GM19240 (cell line): ENCODE measurements around the gene BEND5.

ENCODE experiments used
- DNase-seq: peaks from one replicate; pipeline ENCODE4 v3.0.0; 2011; ENCODE audit warnings: low spot score; ENCODE audit not compliant: insufficient read length

The BEND5 gene

DNA sequence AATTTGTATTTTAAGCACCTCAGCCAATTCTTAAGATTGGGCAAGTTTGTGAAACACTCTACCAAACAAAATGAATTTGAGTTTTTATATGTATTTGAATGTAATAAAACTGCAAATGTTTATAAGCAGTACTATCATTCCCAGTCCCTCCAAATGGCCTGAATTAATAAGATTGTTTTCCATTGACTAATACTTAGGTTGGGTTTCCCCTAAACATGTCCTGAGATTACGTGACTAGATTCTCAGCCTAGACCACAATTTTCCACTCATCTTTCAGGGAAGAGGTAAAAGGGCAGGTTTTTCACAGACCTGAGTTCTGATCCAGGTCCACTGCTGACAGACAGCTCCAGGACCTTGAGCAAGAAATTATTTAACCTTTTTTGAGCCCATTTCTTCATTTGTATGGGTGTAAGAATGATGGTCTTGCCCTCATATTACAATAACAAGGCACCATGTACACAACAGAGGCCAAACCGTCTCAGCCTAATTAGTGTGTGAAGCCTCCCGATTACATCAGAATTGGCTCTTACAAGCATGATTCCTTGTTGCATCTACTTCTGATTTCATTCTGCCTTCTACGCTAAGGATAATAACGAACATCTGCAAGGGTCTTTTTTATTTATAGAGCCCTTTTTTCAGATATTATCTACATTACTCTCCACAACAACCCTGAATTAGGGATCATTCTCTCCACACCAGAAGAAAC lies 51.2 kb downstream of the BEND5 start:
- no peak for DNase-seq

- no peak for DNase-seq
Measured at GRCh38 chr1:48720929-48721328, 55.8 kb downstream of the BEND5 start.

DNA sequence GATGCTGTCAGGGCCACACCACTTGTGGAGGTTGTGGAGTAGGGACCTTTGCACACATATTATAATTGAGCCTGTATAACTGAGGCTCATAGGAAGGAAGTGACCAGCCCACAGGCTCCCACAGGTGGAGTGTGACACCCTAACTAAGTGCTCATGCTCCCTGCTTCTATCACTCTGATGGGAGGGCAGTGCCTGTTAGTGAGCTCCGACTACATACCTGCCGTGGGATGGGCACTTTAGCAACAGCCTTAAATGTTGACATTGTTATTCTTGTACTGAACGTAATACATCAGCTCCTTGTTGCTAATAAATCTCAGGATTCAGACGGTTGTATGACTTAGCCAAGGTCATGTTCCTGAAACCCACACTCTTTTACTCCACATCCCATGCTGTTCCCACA lies 58.0 kb downstream of the BEND5 start:
- no peak for DNase-seq

DNA sequence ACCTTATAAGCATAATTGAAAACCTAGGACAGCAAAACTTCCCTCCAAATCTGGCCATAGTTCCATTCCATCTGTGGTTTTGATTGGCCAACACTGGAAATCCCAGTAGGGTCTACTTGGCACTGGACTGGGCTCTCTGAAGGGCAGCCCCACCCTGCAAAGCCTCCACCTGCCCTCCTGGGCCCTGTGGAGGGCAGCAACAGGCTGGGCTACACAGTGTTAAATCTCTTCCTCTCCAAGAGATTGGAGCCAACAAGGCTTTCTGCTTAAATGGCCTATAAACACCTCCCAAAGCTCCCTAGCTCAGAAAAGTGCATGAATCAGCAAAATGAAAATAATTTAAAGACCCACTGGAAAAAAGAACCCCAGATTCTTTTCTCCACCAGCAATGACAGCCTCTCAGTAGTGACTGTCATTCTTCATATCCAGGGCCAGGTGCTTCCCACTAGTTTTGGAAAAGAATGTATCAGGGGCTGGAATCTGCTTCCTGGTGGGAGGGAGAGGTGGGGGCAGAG lies 58.5 kb downstream of the BEND5 start:
- DNase-seq = no peak

DNA sequence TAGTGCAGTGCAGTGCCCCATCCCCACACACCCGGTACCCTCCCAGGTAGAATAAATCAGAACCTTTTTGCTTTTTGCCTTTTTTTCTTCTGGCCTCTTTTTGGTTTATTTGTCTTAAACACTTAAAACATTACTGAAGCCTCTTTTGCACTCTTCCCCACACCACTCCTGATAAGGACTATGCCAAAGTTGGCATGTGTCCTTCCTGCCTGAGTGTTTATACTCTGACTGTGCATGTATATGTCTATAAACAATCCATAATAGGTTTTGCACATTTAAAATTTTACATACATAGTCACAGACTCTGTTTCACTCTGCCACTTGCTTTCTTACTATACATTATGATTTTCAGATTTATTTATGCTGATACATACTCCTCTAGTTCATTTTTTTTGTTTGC lies 59.6 kb downstream of the BEND5 start:
- DNase-seq = no peak

DNA sequence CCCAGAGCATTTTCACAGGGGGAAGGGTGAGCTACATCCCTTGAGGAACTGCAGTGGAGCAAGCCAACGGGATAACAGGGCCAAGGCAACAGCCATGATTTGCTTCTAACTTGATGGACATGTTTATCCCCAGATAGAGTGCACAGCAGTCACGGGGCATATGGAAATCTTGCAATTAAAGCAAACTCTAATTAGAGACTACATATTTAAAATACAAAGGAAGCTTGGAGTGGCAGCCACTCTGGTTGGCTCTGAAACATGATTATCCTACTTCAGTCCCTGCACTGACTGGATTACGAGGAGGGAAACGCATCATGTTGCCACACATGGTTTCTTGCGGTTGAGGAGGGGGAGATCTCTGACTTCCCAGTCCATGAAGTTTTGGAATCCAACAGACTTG lies 60.8 kb downstream of the BEND5 start:
- DNase-seq = no peak

DNA sequence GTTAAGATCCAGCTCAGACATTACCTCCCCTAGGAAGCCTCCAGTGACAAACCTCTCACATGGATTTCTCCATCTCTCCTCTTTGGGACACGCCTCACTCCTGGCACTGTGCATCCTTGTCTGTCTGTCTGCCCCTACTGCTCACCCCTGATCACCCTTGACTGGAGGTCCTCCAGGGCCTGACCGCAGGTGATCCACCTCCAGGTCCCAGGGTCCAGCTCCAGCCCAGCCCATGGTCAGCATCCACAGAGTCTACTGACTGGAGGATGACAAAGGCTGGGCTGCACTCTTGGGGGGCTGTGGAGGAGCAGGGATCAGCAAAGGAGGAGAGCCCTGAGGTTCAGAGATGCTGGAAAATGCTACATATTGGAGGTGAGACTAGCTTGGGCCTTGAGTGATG lies 65.8 kb downstream of the BEND5 start:
- DNase-seq = no peak

DNA sequence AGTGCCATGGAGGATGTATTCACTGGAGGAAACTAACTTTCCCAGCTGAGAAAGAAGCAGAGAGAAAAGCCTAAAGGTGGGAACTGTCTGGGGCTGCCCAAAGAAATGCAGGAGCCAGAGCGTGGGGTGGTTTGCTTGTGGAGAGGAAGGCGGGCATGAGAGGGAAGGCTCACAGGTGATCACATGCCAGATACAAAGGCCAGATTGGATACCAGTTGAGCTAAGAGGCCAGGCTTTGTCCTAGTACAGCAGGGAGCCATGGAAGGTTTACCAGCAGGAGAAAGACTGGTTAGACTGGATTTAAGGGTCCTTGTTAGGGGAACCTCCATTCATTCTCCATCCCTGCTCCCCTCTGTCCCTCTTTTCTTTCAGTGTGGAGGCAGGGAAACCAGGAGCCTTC lies 66.4 kb downstream of the BEND5 start:
- DNase-seq = no peak

DNA sequence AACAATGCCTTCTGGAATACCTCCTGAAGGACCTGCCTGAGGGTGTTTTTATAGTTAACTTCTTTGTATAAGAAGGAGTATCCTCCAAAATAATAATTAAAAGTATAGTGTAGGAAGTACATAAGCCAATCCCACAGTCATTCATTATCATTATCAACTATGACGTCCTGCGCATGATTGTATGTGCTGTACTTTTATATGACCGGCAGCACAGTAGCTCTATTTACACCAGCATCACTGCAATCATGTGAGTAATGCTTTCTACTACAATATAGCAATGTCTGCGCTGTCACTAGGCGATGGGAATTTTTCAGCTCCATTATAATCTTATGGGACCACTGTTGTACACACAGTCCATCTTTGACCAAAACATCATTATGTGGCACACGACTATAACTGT lies 72.0 kb downstream of the BEND5 start:
- no peak for DNase-seq

- no peak for DNase-seq
Measured at GRCh38 chr1:48701445-48701844, 75.2 kb downstream of the BEND5 start.

DNA sequence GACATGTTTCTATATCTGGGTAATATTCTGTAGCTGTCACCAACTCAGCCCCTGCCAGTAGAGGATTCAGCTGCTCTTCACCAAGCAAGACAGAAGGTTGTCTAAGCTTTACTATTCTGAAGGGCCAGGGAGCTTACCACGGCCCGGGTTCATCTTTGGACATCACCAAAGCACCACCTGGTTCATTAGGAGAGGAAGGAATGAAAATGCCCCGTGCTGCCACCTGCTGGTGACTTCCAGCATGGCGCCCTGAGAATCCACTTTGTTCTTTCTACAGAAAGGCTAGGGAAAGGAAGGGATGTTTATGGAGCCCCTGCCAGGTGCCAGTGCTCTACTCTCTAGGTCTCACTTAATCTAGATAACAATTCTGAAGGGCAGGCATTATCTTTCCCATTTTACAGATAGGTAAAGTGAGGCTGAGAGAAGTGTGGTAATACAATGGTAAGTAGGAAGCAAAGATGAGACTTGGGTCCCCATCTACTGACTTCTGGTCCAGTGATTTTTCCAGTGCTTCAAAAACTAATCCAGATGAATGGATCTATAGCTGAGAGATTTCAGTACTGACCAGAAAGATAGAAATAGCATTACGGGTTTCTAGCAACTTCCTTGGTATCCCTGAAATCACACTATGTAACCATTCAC lies 79.5 kb downstream of the BEND5 start:
- DNase-seq = peak; percentile 30

DNA sequence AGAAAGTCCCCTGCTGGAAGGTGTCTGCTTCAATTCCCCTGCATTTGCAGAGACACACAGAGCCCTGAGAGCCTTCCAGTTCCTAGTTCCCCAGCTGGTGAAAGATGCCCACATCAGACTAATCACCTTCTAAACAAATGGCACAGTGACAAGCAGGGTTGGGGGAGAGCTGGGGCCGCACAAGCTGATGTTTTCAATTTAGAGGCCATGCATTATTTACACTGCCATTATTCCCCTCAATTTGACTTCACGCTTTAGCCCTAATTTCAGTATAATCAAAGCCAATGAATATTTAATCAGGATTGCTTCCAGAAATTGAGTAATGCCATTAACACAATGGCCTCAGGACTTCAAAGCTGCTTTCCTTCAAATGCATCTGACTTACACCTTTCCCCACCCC lies 81.5 kb downstream of the BEND5 start:
- no peak for DNase-seq

DNA sequence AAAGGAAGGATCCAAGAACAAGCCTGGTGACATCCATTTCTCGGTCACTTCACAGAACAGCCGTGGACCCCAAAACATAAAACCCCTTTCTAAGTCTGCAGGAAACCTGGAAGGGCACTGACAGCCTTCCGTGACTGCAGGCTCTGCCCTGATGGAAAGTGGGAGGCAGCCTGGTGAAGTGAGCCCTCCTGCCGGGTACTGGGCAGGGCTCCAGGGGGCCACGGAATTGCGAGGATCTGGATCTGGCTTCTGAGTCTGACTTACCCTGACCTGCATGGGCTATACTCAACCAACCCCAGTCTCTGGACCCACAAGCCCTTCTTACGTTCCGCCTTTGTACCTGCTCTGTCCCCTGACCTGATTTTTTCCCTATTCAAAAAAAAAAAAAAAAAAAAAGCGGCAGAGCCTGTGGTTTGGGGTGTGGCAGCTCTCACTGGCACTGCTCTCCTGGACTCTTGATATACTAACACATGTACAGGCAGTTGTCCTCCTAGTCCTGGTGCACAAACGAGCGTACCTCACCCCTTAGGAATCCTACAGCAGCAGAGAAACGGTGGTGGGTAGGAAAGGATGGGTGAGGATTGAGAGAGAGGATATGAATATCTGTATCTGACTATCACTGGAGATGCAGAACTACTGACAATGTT lies 82.9 kb downstream of the BEND5 start:
- DNase-seq = no peak

DNA sequence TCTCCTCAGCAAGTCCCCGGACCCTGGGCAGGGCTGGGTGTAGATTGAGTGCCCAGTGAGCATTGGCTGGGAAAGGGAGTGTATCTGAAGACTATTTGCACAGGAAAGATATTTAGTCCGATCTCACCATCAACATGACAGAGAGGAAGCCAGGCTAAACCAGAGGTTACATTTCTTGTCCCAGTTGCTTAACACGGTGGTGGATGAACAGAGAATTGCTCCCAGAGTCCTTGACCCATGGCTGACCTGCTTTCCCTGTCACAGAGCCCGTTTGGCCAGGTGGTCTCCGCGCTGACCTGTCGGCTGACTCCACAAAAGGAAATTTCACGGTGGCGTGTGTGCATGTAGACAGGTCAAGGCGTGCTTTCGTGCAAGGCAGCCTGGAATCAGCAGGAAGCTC lies 83.5 kb downstream of the BEND5 start:
- no peak for DNase-seq

- no peak for DNase-seq
Measured at GRCh38 chr1:48692235-48692634, 84.5 kb downstream of the BEND5 start.

DNA sequence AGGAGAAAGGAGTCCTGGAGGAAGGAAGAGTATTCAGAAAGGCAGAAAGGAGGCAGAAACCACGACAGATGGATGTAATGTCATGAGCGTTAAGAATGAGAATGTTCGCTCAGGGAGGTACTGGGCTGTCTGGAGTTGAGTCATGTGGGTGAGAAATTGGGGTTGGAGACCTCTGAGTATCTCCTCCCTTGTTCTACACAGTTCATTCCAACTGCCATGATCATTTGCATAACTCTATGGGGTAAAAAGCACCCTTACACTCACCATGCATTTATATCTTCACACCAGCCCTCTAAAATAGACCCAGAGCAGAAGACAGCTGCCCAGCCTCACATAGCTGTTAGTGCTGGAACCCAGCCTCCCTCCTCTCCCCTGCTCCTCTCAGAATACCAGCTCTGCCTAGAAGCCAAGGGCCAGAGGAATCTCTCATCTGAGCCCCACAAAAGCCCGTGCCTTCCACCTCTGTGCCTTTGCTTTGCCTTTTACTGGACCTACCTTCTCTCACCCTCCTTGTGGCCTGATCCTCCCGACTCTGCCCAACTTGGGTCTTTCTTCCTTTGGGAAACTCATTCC lies 85.2 kb downstream of the BEND5 start:
- no peak for DNase-seq

DNA sequence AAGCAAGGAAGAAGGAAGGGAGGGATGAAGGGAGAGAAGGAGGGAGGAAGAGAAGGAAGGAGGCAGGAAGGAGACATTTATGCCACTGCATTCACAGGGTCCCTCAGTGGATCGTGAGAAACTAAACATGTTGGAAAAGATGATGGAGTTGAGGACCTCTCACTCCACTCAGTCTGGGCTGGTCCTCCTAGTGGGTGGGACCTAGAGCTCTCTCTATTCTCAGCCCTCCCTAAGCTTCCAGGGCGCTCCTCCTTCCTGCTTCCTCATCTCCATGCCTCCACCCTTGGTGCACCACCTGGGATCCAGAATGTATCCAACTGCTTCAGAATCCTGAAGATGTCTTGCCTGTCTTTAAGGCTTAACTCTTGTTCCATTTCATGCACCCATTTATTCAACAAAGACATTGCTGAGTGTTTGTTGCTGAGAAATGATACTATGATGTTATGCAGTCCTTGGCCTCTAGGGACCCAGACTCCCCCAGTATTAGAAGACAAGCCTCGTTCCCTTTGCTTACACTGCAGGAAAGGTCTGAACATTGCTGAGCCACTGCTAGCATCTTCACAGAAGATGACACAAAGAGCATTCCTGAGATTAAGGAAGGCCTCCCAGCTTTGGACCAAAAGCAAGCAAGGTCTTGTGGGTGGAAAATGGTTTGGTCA lies 88.5 kb downstream of the BEND5 start:
- DNase-seq = no peak

DNA sequence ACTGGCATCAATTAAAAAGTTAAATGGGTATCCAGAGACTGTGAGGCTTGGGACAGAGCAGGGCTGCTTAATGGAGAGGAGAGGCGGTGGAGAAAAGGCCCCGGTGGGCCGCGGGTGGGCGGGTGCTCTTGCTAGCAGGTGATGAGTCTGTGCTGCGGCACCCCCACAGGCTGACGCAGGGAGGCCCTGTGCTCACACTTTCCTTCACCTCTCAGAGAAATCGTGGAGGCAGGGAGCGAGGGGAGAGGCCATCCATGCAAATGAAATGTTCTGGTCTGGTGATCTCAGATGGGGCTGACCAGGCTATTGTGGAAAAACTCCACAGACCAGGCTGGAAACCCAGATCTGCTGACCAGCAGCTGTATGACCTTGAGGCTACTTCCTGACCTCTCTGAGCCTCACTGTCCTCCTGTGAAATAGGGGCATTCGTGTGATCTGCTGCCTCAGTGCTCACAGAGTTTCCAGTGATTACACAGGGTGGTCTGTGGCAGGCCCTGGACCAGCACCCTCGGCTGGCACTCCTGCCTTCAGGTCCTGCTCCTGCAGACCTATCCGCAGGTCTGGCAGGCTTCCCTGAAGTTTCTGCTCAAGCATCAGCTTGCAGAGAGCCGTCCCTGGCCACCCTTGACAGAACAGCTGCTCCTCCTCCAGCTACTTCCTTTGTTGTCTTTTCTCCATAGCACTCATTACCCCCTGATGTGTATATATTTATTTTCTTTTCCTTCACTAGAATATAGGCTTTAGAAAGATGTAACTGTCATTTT lies 89.2 kb downstream of the BEND5 start:
- no peak for DNase-seq

- no peak for DNase-seq
Measured at GRCh38 chr1:48686159-48686558, 90.5 kb downstream of the BEND5 start.

DNA sequence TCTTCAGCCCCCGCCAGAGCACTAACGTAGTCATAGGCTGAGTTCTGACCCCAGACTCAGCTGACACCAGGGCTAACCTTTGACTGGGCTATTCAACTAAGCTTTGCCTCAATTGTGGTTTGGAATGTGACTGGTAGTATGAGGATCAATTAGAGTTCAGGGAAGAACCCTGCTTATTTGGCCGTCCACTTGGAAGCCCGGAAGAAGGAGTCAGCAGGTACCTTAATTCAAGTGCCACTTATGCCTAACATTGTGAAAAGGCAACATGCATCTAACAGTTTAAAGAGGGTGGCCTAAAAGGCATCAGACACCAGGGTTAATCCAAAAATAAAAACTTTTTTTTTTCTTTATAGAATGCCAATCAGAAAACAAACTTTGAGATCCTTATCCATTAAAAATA lies 92.3 kb downstream of the BEND5 start:
- DNase-seq = no peak

DNA sequence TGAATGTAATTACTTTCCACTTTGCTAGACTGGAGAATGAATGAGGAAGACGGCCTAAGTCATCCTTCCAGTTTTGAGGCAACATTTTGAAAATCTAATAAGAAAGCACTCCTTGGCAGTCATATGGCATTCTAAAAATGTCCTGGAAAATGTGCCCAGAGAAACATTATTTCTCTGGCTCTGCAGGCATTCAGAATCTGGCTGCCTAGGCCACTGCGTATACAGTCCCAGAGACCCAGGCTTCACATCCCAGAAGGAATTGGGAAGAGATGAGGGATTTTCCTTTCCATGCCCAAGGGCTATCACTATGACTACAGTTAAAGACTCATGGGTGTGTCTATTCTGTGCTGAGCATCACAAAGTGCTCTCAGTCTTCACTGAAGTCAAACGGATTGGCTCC lies 92.9 kb downstream of the BEND5 start:
- no peak for DNase-seq
